Hepatocyte (in vitro differentiated cells): ENCODE data around the gene CCR7. TPM values are rescaled to one million over a fixed set of nuclear protein-coding genes. Genes with fewer than 3 reads are reported as not detected.

Experiments used
- DNase-seq: peaks from one replicate; pipeline ENCODE4 v3.0.0-alpha.2; 2016; ENCODE audit warnings: low spot score
- H2AFZ ChIP-seq: fragments of 200-600 bp; sonication (generic); 2 replicates; pipeline ENCODE4 v1.6.0; 2016; ENCODE audit warnings: antibody characterized with exemption, mild to moderate bottlenecking
- H3K27ac ChIP-seq: fragments of 200-600 bp; sonication (generic); 2 replicates; pipeline ENCODE4 v1.5.1; 2016; ENCODE audit warnings: mild to moderate bottlenecking
- H3K27me3 ChIP-seq: fragments of 200-600 bp; sonication (generic); 2 replicates; pipeline ENCODE4 v1.6.1; 2016
- H3K36me3 ChIP-seq: fragments of 200-600 bp; sonication (generic); replicated peaks from 2 replicates; pipeline ENCODE4 v1.5.1; 2016; ENCODE audit warnings: low read depth; ENCODE audit not compliant: insufficient read depth
- H3K4me1 ChIP-seq: fragments of 200-600 bp; sonication (generic); 2 replicates; pipeline ENCODE4 v1.5.1; 2016; ENCODE audit warnings: mild to moderate bottlenecking, moderate library complexity; ENCODE audit not compliant: insufficient read depth
- H3K4me2 ChIP-seq: fragments of 200-600 bp; sonication (generic); 2 replicates; pipeline ENCODE4 v1.6.0; 2016
- H3K4me3 ChIP-seq: fragments of 200-600 bp; sonication (generic); 2 replicates; pipeline ENCODE4 v1.5.1; 2016; ENCODE audit warnings: mild to moderate bottlenecking
- H3K79me2 ChIP-seq: fragments of 200-600 bp; sonication (generic); 2 replicates; pipeline ENCODE4 v1.6.0; 2017; ENCODE audit warnings: mild to moderate bottlenecking
- H3K9me2 ChIP-seq: fragments of 200-600 bp; sonication (generic); replicated peaks from 2 replicates; pipeline ENCODE4 v1.6.0; 2017; ENCODE audit warnings: mild to moderate bottlenecking; ENCODE audit not compliant: insufficient read depth
- H3K9me3 ChIP-seq: fragments of 200-600 bp; sonication (generic); 2 replicates; pipeline ENCODE4 v1.5.1; 2016; ENCODE audit warnings: low read depth, mild to moderate bottlenecking
- H4K20me1 ChIP-seq: fragments of 200-600 bp; sonication (generic); 2 replicates; pipeline ENCODE4 v1.6.0; 2016; ENCODE audit warnings: mild to moderate bottlenecking; ENCODE audit not compliant: insufficient read depth, poor library complexity, severe bottlenecking
- EZH2 ChIP-seq: fragments of 200-600 bp; sonication (generic); IDR thresholded peaks from 2 replicates; pipeline ENCODE4 v1.6.1; 2016; ENCODE audit warnings: antibody characterized with exemption, mild to moderate bottlenecking, borderline replicate concordance
- EZH2phosphoT487 ChIP-seq: fragments of 200-600 bp; sonication (generic); IDR thresholded peaks from one replicate; pipeline ENCODE4 v1.6.1; 2018; ENCODE audit warnings: antibody characterized with exemption, mild to moderate bottlenecking, low read depth, moderate library complexity; ENCODE audit not compliant: unreplicated experiment, severe bottlenecking
- WGBS: methylation state at CpG from one replicate; pipeline ENCODE4 v1.1.6; 2016; ENCODE audit warnings: low lambda C conversion rate; ENCODE audit errors: missing lambda C conversion rate; 5-methylcytosine and 5-hydroxymethylcytosine counted together
- polyA plus RNA-seq: library from polyadenylated mRNA; unstranded; fragments of >200 nt; fragmentation: Nextera tagmentation; extraction: Ambion mirVana; gene quantifications from 2 replicates; pipeline ENCODE4 v1.2.1, GENCODE V29; 2016
- total RNA-seq: library from RNA; depleted of rRNA; stranded (reverse); fragments of >200 nt; gene quantifications from 2 replicates; pipeline ENCODE4 v1.2.3, GENCODE V29; 2014
- TF ChIP-seq, protein P1 (sequence below): fragments of 200-600 bp; sonication (generic); IDR thresholded peaks from 2 replicates; pipeline ENCODE4 v1.5.1; 2016; ENCODE audit warnings: antibody characterized with exemption, mild to moderate bottlenecking; ENCODE audit not compliant: poor library complexity

The CCR7 gene
- total and polyA plus RNA-seq, 2 experiments from 2014 or later = 2.8 to 4.1 TPM

DNA sequence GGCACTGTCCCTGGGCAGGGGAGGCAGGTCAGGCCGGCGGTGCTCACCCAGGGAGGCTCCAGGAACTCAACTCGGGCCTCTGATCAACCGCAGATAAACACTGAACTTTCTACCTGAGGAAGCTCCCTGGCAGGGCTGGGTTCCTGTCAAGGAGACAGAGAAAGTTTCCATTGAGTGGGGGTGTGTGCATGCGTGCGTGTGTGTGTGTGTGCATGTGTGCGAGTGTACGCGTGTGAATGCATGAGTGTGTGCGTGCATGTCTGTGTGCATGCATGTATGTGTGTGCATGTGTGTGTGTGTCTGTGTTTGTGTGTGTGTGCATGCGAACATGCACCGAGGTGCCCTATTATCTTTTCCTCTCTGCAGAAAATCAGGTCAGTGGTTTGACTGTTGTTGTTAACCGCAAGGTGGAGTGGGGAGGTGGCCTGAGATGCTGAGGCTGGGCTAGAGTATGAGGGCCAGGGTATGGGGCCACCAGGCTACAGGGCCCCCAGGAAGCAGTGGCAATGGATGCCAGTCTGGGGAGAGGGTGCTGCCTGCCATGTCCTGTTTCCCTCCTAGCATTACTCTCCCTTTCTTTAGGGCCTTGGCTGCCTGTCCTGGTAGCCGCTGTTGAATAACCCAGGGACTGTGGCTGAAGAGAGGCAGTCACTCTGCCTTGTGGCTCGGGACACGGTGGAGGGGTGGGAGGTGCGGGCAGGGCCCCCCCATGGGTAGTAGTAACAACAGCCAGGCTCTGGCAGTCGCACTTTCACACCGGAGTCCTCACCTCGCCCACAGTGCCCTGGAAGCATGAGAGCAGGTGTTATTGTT lies 24.0 kb downstream of the CCR7 start:
- Histone ChIP-seq H3K4me3 (no peak overlapping the region), H2AFZ (no peak overlapping the region), H4K20me1 (no peaks in the 10 kb centered on the region), H3K4me1 (peaks cover 36% of the 10 kb centered on the region), H3K36me3 (no peaks in the 10 kb centered on the region), H3K9me3 (no peaks in the 10 kb centered on the region), H3K9me2 (no peaks in the 10 kb centered on the region), H3K4me2 (peak overlapping the region; percentile 27), H3K79me2 (no peaks in the 10 kb centered on the region), H3K27me3 (no peaks in the 10 kb centered on the region), H3K27ac (peak overlapping the region; percentile 91)
- peak; percentile 46 for DNase-seq
- TF ChIP-seq EZH2 (no peak), EZH2phosphoT487 (no peak)
- WGBS = 85% methylated on average over 20 of the region's 20 CpGs

DNA sequence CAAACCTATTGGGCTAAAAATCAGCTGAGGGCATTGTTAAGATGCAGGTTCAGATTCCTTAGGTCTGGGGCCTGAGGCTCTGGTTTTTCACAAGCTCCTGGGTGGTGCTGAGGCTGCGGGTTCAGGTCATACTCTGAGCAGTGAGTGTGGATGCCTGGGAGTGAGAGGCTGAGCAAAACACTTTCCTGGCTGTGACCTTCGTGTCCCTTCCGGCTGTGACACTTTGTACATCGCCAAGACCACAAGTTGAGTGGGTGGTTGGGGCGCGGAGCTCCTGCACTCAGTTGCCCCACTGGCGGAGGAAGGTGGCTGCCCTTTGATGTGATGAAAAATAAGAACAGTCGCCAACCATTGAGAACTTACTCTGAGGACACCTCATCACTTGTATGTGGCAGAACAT lies 24.8 kb downstream of the CCR7 start:
- DNase-seq = no peak
- Histone ChIP-seq H3K9me2 (no peaks in the 10 kb centered on the region), H3K79me2 (no peaks in the 10 kb centered on the region), H3K27ac (peak overlapping the region; percentile 91), H3K4me3 (no peak overlapping the region), H3K4me2 (no peak overlapping the region), H3K36me3 (no peaks in the 10 kb centered on the region), H3K4me1 (peaks cover 42% of the 10 kb centered on the region), H3K27me3 (no peaks in the 10 kb centered on the region), H3K9me3 (no peaks in the 10 kb centered on the region), H4K20me1 (no peaks in the 10 kb centered on the region), H2AFZ (no peak overlapping the region)
- 96% methylated on average over 8 of the region's 8 CpGs for WGBS
- TF ChIP-seq EZH2phosphoT487 (no peak), EZH2 (no peak)
- TF ChIP-seq, protein P1, sequence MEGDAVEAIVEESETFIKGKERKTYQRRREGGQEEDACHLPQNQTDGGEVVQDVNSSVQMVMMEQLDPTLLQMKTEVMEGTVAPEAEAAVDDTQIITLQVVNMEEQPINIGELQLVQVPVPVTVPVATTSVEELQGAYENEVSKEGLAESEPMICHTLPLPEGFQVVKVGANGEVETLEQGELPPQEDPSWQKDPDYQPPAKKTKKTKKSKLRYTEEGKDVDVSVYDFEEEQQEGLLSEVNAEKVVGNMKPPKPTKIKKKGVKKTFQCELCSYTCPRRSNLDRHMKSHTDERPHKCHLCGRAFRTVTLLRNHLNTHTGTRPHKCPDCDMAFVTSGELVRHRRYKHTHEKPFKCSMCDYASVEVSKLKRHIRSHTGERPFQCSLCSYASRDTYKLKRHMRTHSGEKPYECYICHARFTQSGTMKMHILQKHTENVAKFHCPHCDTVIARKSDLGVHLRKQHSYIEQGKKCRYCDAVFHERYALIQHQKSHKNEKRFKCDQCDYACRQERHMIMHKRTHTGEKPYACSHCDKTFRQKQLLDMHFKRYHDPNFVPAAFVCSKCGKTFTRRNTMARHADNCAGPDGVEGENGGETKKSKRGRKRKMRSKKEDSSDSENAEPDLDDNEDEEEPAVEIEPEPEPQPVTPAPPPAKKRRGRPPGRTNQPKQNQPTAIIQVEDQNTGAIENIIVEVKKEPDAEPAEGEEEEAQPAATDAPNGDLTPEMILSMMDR = no peak

DNA sequence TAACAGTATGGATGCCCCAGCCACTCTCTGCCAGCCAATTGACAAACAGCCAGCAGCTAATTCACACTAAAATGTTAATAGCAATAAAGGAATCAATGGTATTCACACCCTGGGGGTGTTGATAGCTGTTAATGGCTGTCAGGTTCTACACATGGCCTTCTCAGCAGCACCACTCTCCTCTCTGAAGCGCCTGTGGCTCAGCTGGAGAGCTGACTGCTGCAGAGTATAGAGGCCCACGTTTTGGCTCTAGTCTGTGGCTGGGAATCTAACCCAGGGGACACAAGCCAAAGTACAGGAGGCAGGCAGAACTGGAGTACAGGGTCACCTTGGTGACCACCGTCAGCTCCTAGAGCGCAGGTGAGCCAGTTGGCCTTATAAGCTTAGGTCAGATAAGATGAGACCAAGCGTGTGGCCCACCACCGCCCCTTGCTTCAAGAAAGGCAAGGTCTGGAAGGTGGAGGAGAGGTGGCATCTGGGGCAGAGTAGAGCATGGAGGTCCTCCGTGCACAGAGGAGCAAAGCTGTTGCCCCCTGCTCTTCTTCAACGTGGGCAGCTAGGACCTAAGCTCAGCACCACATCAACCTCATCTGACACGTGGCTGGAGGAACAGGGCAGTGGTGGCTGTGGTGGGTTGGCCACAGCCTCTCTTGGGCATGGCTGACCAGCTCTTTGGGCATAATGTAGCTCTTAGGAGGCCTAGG lies 25.4 kb downstream of the CCR7 start:
- H3K27ac ChIP-seq = no peak overlapping the region
- WGBS = 83% methylated on average over 9 of the region's 9 CpGs
- no peak overlapping the region for H3K4me2 ChIP-seq
- no peaks in the 10 kb centered on the region for H3K79me2 ChIP-seq
- no peak for DNase-seq
- peaks cover 42% of the 10 kb centered on the region for H3K4me1 ChIP-seq
- H3K9me2 ChIP-seq = no peaks in the 10 kb centered on the region
- no peak overlapping the region for H2AFZ ChIP-seq
- H3K27me3 ChIP-seq = no peaks in the 10 kb centered on the region
- no peak overlapping the region for H3K4me3 ChIP-seq
- no peak for TF ChIP-seq EZH2
- no peak for TF ChIP-seq EZH2phosphoT487
- TF ChIP-seq, protein P1 = no peak
- no peaks in the 10 kb centered on the region for H3K9me3 ChIP-seq
- no peaks in the 10 kb centered on the region for H3K36me3 ChIP-seq
- no peaks in the 10 kb centered on the region for H4K20me1 ChIP-seq
